Measurements from ENCODE around the gene AKAP13. TPM values are rescaled to one million over a fixed set of nuclear protein-coding genes. Genes with fewer than 3 reads are reported as not detected.

AKAP13 gene
- total RNA-seq, 1 donor from 2014 or later, result 41.1 TPM

DNA sequence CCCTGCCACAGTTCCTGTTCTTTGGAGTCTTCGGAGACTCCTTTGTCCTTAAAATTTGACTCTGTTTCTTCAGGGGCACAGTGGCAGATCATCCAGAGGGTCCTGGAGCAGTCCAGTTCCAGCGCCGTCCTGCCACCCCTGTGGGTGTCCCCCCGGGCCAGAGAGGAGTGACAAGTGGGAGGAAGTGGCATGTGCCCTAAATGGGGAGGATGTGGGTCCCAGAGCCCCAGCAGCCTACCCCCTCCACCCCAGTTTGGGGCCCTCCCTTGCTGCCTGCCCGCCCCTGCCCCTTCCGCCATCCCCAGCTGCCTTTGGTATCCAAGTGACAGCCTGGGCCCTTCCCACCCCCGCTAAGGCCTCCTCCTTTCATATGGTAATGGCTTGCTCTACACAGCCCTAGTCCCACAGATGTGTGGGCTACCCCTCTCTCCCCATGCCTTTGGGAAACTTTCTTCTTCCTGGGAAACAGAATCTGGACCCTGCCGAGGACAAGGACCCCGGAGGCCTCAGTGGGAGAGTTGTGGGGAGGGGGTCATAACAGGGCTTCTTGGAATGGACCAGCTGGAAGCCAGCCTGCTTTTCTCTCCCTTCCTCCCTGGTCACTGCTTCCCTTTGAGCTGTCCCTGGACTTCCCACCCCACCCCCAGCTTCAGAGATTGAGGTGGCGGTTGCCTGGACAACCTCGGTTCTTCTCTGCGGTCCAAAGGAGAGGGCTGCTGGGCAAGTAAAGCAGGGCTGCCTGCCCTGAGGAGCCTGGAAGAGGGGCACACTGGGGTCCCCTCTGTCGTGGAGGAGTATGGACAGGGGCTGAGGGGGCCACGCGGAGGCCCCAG, 371.1 kb downstream of the AKAP13 start:
- Histone ChIP-seq H3K27me3 (ENCODE audit: control insufficient read depth, insufficient read depth, low read length) (no peaks in the 10 kb centered on the region), H3K36me3 (ENCODE audit: control insufficient read depth, insufficient read depth, low read length) (peaks cover 3% of the 10 kb centered on the region), H3K4me3 (ENCODE audit: low read depth, low read length) (no peak overlapping the region)
- TF ChIP-seq, protein P1, sequence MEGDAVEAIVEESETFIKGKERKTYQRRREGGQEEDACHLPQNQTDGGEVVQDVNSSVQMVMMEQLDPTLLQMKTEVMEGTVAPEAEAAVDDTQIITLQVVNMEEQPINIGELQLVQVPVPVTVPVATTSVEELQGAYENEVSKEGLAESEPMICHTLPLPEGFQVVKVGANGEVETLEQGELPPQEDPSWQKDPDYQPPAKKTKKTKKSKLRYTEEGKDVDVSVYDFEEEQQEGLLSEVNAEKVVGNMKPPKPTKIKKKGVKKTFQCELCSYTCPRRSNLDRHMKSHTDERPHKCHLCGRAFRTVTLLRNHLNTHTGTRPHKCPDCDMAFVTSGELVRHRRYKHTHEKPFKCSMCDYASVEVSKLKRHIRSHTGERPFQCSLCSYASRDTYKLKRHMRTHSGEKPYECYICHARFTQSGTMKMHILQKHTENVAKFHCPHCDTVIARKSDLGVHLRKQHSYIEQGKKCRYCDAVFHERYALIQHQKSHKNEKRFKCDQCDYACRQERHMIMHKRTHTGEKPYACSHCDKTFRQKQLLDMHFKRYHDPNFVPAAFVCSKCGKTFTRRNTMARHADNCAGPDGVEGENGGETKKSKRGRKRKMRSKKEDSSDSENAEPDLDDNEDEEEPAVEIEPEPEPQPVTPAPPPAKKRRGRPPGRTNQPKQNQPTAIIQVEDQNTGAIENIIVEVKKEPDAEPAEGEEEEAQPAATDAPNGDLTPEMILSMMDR (IDR thresholded peaks at IDR 0.05; ENCODE audit: insufficient read depth, low read length, severe bottlenecking), result no peak
- DNase-seq (ENCODE audit: low read depth) (no peak), FAIRE-seq (no peak)

DNA sequence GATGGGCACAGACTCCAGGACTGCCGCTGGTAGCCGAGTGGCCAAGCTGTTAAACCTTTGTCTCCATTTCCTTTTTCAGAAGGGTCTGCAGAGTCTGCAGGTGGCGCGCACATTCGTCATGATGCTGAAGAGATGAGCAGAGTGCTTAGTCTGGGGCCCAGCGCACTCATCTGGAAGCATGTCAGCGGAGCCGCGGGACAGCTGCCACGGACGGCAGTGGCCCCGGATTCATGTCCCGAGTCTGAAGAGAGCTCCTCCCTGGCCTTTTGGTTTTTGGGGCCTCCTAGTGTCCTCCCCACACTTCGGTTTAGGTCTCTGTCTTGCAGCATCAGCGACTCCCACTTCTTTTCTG, 371.7 kb downstream of the AKAP13 start:
- FAIRE-seq (no peak), DNase-seq (ENCODE audit: low read depth) (no peak)
- TF ChIP-seq, protein P1 (IDR thresholded peaks at IDR 0.05; ENCODE audit: insufficient read depth, low read length, severe bottlenecking), result no peak
- H3K27me3 ChIP-seq (ENCODE audit: control insufficient read depth, insufficient read depth, low read length), result no peaks in the 10 kb centered on the region
- H3K36me3 ChIP-seq (ENCODE audit: control insufficient read depth, insufficient read depth, low read length), result peaks cover 3% of the 10 kb centered on the region
- H3K4me3 ChIP-seq (ENCODE audit: low read depth, low read length), result no peak overlapping the region

DNA sequence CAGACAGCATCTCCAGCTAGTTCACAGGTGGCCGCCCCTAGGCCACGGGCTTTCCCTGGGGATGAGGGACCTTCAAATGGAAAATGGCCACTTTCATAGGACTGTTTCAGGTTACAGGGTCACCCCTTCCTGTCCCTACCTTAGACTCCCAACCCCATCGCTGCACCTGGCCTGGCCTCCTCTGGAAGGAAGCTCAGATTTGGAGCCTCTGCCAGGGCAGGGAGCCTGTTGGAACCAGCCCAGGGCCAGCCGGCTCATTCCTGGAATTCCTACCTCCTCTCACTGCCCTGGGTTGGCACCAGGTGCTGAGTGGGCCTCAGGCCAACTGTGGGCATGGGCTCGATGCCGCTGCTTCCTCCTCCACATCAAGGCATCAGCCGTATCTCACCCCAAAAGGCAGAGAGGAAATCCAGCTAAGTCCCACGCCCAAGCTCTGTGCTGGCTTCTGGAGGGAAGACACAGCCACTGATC, 372.1 kb downstream of the AKAP13 start:
- peaks cover 3% of the 10 kb centered on the region for H3K36me3 ChIP-seq (ENCODE audit: control insufficient read depth, insufficient read depth, low read length)
- FAIRE-seq, result no peak
- TF ChIP-seq, protein P1 (IDR thresholded peaks at IDR 0.05; ENCODE audit: insufficient read depth, low read length, severe bottlenecking), result no peak
- DNase-seq (ENCODE audit: low read depth), result peak; percentile 65
- H3K27me3 ChIP-seq (ENCODE audit: control insufficient read depth, insufficient read depth, low read length), result no peaks in the 10 kb centered on the region
- H3K4me3 ChIP-seq (ENCODE audit: low read depth, low read length), result no peak overlapping the region

DNA sequence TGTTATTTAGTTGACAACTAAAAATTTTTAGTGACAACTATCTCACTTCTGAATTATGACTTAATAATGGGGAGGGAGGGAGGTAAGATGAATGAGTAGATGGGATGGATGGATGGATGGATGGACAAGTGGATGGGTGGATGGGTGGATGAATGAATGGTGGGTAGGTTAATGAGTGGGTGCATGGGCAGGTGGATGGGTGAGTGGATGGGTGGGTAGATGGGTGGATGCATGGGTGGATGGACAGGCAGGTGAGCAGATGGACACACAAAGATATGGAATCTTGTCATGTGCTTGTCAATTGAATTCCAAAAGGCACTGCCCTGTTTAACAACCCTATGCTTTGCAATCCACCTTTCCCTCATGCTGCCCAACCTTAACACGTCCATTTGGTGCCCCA, 372.9 kb downstream of the AKAP13 start:
- FAIRE-seq (no peak), DNase-seq (ENCODE audit: low read depth) (no peak)
- TF ChIP-seq, protein P1 (IDR thresholded peaks at IDR 0.05; ENCODE audit: insufficient read depth, low read length, severe bottlenecking), result no peak
- Histone ChIP-seq H3K4me3 (ENCODE audit: low read depth, low read length) (no peak overlapping the region), H3K27me3 (ENCODE audit: control insufficient read depth, insufficient read depth, low read length) (no peaks in the 10 kb centered on the region), H3K36me3 (ENCODE audit: control insufficient read depth, insufficient read depth, low read length) (peaks cover 3% of the 10 kb centered on the region)

DNA sequence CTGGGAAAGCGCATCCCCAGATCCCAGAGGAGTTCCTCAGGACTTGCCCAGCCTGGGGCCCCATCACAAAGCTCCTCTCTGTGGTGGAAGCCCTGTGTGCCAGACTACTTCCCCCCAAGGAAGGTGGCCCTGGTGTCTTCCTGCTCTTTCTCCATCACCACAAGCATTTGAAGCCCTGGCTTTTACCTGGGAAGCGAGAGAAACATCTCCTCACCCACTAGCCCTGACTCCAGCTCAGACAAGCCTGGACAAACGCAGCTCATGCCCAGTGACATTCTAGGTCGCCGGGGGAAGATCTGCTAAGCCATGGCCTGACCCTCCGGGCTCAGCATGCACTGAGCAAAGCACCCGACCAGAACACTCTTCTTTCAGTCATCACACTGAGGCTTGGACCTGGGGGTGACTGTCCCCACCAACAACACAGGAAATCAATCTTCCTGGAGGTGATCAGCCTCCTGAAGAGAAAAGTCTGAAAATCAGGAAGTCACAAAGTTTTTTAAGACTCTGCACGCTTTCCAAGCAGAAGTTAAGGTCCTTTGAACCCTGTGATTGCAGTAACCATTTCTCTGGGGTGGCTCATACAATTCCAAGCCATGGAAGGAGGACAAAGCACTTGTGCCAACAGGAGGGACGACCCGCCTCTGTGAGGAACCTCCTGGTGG, 373.5 kb downstream of the AKAP13 start:
- no peak for FAIRE-seq
- Histone ChIP-seq H3K36me3 (ENCODE audit: control insufficient read depth, insufficient read depth, low read length) (no peaks in the 10 kb centered on the region), H3K27me3 (ENCODE audit: control insufficient read depth, insufficient read depth, low read length) (no peaks in the 10 kb centered on the region), H3K4me3 (ENCODE audit: low read depth, low read length) (no peak overlapping the region)
- TF ChIP-seq, protein P1 (IDR thresholded peaks at IDR 0.05; ENCODE audit: insufficient read depth, low read length, severe bottlenecking), result no peak
- DNase-seq (ENCODE audit: low read depth), result peak; percentile 45
